SU-DHL-6 (cell line): ENCODE data around the gene GPX5.
"Not testable (repeated sequence)": the region's sequence is repeated elsewhere in the genome, so short reads cannot be mapped to it uniquely, and the experiment has no call there.

Experiments
- CTCF ChIP-seq: fragments of 200-600 bp; sonication (generic); IDR thresholded peaks from one replicate; pipeline ENCODE4 v1.5.1; 2017; ENCODE audit warnings: antibody characterized with exemption, mild to moderate bottlenecking, low read length, moderate library complexity; ENCODE audit not compliant: insufficient read depth, poor library complexity, severe bottlenecking
- EZH2phosphoT487 ChIP-seq: fragments of 200-600 bp; sonication (generic), shearing (Covaris generic); conservative IDR thresholded peaks from 2 replicates; pipeline ENCODE4 v1.6.1; 2018; ENCODE audit warnings: mild to moderate bottlenecking, antibody characterized with exemption, low read length, moderate library complexity, mixed read lengths

- TF ChIP-seq CTCF, EZH2phosphoT487: not testable (repeated sequence)
Measured at GRCh38 chr6:28502136-28502535, 23.5 kb upstream of the GPX5 start.
